ENCODE measurements around the gene FBXW7.

FBXW7 gene

DNA sequence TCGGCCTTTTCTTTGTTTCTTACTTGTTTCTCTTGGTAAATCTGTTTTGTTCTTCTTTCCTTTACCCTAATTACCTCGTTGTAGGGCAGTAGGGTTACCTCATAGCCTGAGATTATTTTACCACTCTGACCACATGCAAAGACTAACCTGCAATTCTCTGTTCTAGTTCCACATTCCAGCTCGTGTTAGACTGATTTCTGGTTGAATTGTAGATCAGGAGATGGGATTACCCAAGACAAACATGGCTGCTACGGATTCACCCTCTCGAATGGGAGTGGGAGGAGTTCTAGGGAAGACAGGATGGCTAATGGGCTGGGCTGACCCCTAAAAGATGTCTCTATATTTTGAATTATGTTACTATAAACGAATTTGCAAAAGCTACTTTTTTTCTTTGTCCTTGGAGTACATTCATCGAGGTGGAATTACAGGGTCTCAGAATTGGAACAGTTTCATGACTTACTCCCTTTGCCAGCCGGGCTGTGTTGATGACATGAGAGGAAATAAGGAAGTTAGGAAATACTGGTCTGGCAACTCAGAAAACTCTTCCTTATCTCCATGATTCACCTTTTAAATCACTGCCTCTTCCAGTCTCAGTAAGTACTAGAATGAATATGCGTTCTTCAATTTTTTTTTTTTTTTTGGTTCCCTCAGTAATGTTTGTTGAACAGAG lies 36.7 kb upstream of the FBXW7 start:
- peak; percentile 86 for FAIRE-seq

DNA sequence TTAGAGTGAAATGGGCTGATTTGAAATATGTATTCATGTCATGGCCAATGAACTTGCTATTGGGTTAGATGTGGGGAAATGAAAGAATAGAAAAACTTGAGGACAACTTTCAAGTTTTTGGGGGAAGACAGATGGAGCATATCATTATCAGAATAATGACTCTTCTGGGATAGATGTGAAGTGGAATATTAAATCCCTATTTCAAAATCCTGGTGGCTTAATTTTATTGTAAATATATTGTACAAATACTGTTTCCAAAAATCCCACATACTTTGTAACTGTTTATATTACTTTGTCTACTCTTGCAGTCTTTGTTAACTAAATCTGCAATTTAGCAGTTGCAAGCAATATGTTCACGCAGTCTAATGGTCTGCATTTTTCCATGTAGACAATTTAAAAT lies 35.9 kb upstream of the FBXW7 start:
- DNase-seq (ENCODE audit: insufficient read length, low spot score) = no peak
- TF ChIP-seq POLR2AphosphoS5 (IDR thresholded peaks at IDR 0.05; ENCODE audit: low read depth, low read length) (no peak), PAX5 (IDR thresholded peaks at IDR 0.05; ENCODE audit: insufficient read depth, low read length, severe bottlenecking) (no peak), POLR2A (IDR thresholded peaks at IDR 0.05; ENCODE audit: low read depth, low read length) (no peak), POU2F2 (IDR thresholded peaks at IDR 0.05; ENCODE audit: low read depth, low read length) (no peak), TAF1 (IDR thresholded peaks at IDR 0.05; ENCODE audit: low read depth, low read length) (no peak), SPI1 (IDR thresholded peaks at IDR 0.05; ENCODE audit: low read depth, low read length) (no peak)
- no peak for FAIRE-seq

More for the DNA sequence above, 36.7 kb upstream of the FBXW7 start:
- no peak for TF ChIP-seq POLR2A (IDR thresholded peaks at IDR 0.05; ENCODE audit: low read depth, low read length)
- no peak for TF ChIP-seq POLR2AphosphoS5 (IDR thresholded peaks at IDR 0.05; ENCODE audit: low read depth, low read length)
- no peak for DNase-seq (ENCODE audit: insufficient read length, low spot score)

DNA sequence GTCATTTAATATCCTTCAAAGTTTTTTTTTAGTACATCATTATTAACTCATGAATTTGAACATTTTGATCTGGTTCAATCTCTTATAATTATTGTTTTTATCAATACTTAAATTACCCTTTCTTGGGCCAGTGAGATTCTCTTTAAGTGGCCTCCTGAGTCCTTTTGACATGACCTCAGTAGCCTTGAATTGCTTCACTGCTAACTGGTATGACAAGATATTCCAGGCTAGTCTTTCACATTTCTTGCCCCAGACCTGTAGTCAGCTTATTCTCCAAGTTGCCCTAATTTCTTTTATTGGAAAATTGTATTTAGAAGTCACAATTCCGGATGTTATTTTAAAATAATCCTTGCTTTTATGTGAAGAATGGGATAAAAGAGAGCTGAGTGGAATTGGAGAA lies 35.4 kb upstream of the FBXW7 start:
- no peak for DNase-seq (ENCODE audit: insufficient read length, low spot score)
- TF ChIP-seq POLR2A (IDR thresholded peaks at IDR 0.05; ENCODE audit: low read depth, low read length) = no peak
- no peak for TF ChIP-seq PAX5 (IDR thresholded peaks at IDR 0.05; ENCODE audit: insufficient read depth, low read length, severe bottlenecking)
- no peak for TF ChIP-seq SPI1 (IDR thresholded peaks at IDR 0.05; ENCODE audit: low read depth, low read length)
- no peak for TF ChIP-seq POU2F2 (IDR thresholded peaks at IDR 0.05; ENCODE audit: low read depth, low read length)
- TF ChIP-seq TAF1 (IDR thresholded peaks at IDR 0.05; ENCODE audit: low read depth, low read length) = no peak
- no peak for TF ChIP-seq POLR2AphosphoS5 (IDR thresholded peaks at IDR 0.05; ENCODE audit: low read depth, low read length)
- no peak for FAIRE-seq

DNA sequence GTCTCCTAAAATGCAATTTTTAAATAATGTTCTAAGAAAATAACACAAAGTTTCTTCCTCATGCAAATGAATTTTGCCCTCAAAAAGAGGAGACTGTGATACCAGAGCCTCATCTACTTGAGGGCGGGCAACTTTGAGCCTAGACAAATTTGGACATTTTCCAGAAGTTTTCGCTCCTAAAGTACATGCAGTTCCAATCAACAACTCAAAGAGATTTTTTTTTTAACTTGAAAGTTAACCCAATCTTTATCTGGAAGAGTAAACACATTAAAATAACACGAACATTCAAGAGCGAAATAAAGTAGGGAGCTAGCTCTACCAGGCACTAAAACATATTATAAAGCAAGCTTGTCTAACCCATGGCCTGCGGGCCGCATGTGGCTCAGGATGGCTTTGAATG lies 29.4 kb upstream of the FBXW7 start:
- DNase-seq (ENCODE audit: insufficient read length, low spot score) = no peak
- FAIRE-seq = no peak

DNA sequence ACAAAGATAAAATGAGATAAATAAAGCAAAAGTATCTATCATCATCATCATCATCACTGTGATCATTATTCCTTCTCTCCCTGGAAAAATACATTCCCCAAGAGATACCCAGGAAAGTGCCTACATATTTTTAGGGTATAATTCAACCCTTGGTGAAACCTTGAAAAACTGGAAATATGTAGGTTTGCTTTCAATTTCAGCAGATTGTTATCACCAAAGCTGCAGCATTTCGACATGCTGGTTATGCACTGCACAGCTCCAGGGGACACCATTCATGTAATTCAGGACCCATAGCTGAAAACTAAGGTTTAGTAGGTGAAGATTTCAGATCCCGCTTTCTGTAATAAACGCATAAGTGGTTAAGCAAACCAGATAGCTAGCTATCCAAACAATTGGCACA lies 28.4 kb upstream of the FBXW7 start:
- DNase-seq (ENCODE audit: insufficient read length, low spot score) (no peak), FAIRE-seq (peak; percentile 54)
- TF ChIP-seq TAF1 (IDR thresholded peaks at IDR 0.05; ENCODE audit: low read depth, low read length) = no peak
- TF ChIP-seq POU2F2 (IDR thresholded peaks at IDR 0.05; ENCODE audit: low read depth, low read length) = no peak
- TF ChIP-seq POLR2AphosphoS5 (IDR thresholded peaks at IDR 0.05; ENCODE audit: low read depth, low read length) = no peak
- no peak for TF ChIP-seq POLR2A (IDR thresholded peaks at IDR 0.05; ENCODE audit: low read depth, low read length)
- no peak for TF ChIP-seq PAX5 (IDR thresholded peaks at IDR 0.05; ENCODE audit: insufficient read depth, low read length, severe bottlenecking)
- no peak for TF ChIP-seq SPI1 (IDR thresholded peaks at IDR 0.05; ENCODE audit: low read depth, low read length)

More for the DNA sequence above, 29.4 kb upstream of the FBXW7 start:
- TF ChIP-seq SPI1 (IDR thresholded peaks at IDR 0.05; ENCODE audit: low read depth, low read length) (no peak), PAX5 (IDR thresholded peaks at IDR 0.05; ENCODE audit: insufficient read depth, low read length, severe bottlenecking) (no peak), POU2F2 (IDR thresholded peaks at IDR 0.05; ENCODE audit: low read depth, low read length) (no peak), POLR2A (IDR thresholded peaks at IDR 0.05; ENCODE audit: low read depth, low read length) (no peak), TAF1 (IDR thresholded peaks at IDR 0.05; ENCODE audit: low read depth, low read length) (no peak), POLR2AphosphoS5 (IDR thresholded peaks at IDR 0.05; ENCODE audit: low read depth, low read length) (no peak)

DNA sequence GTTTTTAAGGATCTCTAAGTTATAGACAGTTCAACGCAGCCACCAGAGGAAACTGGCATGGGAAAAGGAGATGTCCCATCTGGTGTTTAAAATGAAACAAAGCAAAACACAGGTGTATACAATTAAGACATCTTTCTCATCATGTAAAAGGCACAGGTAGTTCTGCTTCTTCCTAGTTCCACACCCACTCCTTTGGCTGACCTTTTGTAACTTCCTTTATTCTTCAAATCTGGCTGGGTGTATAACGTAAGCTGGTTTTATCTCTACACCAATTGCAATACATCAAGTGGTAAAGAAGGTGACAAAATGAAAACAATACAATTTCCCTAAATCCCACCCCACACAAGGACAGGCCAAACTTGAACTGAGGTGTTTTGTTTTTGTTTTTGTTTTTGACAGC lies 27.3 kb upstream of the FBXW7 start:
- peak; percentile 78 for FAIRE-seq
- DNase-seq (ENCODE audit: insufficient read length, low spot score) = no peak
- TF ChIP-seq POLR2AphosphoS5 (IDR thresholded peaks at IDR 0.05; ENCODE audit: low read depth, low read length) (no peak), POLR2A (IDR thresholded peaks at IDR 0.05; ENCODE audit: low read depth, low read length) (no peak), POU2F2 (IDR thresholded peaks at IDR 0.05; ENCODE audit: low read depth, low read length) (no peak), PAX5 (IDR thresholded peaks at IDR 0.05; ENCODE audit: insufficient read depth, low read length, severe bottlenecking) (no peak), SPI1 (IDR thresholded peaks at IDR 0.05; ENCODE audit: low read depth, low read length) (no peak), TAF1 (IDR thresholded peaks at IDR 0.05; ENCODE audit: low read depth, low read length) (no peak)

DNA sequence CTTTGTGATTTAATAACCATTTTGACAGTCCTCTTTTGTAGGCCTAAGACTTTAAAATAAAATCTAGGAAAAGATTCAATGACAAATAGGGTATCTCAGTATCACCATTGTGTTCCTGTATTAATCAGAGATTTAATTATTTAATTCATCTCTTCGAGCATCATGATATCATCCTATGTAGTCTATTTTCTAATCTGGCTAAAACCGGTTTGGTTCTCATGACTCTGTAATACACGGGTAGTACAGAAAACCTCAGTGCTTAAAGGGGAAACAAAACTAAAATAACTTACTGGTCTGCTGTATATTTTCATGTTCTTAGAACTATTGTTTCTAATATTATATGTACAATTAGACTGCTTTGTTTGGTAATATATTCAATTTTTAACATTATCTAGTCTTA lies 23.7 kb upstream of the FBXW7 start:
- FAIRE-seq (peak; percentile 72), DNase-seq (ENCODE audit: insufficient read length, low spot score) (no peak)
- no peak for TF ChIP-seq POLR2AphosphoS5 (IDR thresholded peaks at IDR 0.05; ENCODE audit: low read depth, low read length)
- TF ChIP-seq SPI1 (IDR thresholded peaks at IDR 0.05; ENCODE audit: low read depth, low read length) = no peak
- no peak for TF ChIP-seq POU2F2 (IDR thresholded peaks at IDR 0.05; ENCODE audit: low read depth, low read length)
- no peak for TF ChIP-seq PAX5 (IDR thresholded peaks at IDR 0.05; ENCODE audit: insufficient read depth, low read length, severe bottlenecking)
- TF ChIP-seq POLR2A (IDR thresholded peaks at IDR 0.05; ENCODE audit: low read depth, low read length) = no peak
- no peak for TF ChIP-seq TAF1 (IDR thresholded peaks at IDR 0.05; ENCODE audit: low read depth, low read length)

DNA sequence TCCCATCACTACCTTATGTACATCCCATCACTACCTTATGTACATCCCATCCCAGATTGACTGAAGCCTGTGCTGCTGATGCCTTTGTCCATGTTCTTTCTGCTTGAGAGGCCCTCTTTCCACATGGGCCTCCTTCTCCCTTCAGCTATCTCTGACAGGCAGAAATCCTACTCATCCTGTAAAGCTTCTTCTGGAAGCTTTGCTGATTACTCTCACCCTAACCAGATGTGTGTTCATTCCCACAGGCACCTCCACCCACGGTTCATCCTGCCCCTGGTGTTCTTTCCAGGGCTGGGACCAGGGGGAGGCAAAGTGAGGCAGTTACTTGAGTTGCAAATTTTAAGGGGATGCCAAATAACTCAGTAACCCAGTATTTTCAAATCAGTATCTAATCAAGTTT lies 22.5 kb upstream of the FBXW7 start:
- TF ChIP-seq SPI1 (IDR thresholded peaks at IDR 0.05; ENCODE audit: low read depth, low read length) = no peak
- no peak for TF ChIP-seq PAX5 (IDR thresholded peaks at IDR 0.05; ENCODE audit: insufficient read depth, low read length, severe bottlenecking)
- no peak for TF ChIP-seq TAF1 (IDR thresholded peaks at IDR 0.05; ENCODE audit: low read depth, low read length)
- TF ChIP-seq POU2F2 (IDR thresholded peaks at IDR 0.05; ENCODE audit: low read depth, low read length) = no peak
- no peak for TF ChIP-seq POLR2A (IDR thresholded peaks at IDR 0.05; ENCODE audit: low read depth, low read length)
- TF ChIP-seq POLR2AphosphoS5 (IDR thresholded peaks at IDR 0.05; ENCODE audit: low read depth, low read length) = no peak
- no peak for DNase-seq (ENCODE audit: insufficient read length, low spot score)
- peak; percentile 52 for FAIRE-seq

DNA sequence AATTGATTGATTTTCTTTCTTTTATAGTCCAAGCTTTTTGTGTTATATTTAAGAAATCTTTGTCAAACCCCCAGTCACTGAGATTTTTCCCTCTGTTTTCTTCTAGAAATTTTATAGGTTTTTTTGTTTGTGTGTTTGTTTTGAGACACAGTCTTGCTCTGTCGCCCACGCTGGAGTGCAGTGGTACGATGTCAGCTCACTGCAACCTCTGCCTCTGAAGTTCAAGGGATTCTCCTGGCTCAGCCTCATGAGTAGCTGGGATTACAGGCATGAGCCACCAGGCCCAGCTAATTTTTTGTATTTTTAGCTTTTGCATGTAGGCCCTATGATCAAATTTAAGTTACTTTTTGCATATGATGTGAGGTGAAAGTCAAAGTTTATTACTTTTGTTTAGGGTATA lies 20.9 kb upstream of the FBXW7 start:
- DNase-seq (ENCODE audit: insufficient read length, low spot score) (no peak), FAIRE-seq (no peak)
- TF ChIP-seq TAF1 (IDR thresholded peaks at IDR 0.05; ENCODE audit: low read depth, low read length) (no peak), POLR2A (IDR thresholded peaks at IDR 0.05; ENCODE audit: low read depth, low read length) (no peak), POLR2AphosphoS5 (IDR thresholded peaks at IDR 0.05; ENCODE audit: low read depth, low read length) (no peak), POU2F2 (IDR thresholded peaks at IDR 0.05; ENCODE audit: low read depth, low read length) (no peak), SPI1 (IDR thresholded peaks at IDR 0.05; ENCODE audit: low read depth, low read length) (no peak), PAX5 (IDR thresholded peaks at IDR 0.05; ENCODE audit: insufficient read depth, low read length, severe bottlenecking) (no peak)

DNA sequence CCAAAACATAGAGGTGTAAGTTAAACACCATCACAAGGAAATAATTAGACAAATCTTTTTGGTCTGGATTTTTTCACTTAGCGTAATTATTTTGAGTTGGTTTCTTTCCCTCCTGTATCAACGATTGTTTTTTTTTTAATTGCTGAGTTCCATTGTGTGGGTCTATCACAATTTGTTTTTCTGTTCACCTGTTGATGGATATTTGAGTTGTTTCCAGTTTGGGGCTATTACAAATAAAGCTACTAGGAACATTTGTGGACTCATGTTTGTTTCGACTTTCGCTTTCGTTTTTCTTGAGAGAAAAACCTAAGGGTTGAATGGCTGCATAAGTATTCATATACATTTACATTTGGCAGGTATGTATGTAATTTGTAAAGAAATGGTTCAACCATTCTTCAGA lies 20.4 kb upstream of the FBXW7 start:
- FAIRE-seq (peak; percentile 9), DNase-seq (ENCODE audit: insufficient read length, low spot score) (no peak)
- TF ChIP-seq SPI1 (IDR thresholded peaks at IDR 0.05; ENCODE audit: low read depth, low read length) (no peak), POLR2AphosphoS5 (IDR thresholded peaks at IDR 0.05; ENCODE audit: low read depth, low read length) (no peak), POLR2A (IDR thresholded peaks at IDR 0.05; ENCODE audit: low read depth, low read length) (no peak), PAX5 (IDR thresholded peaks at IDR 0.05; ENCODE audit: insufficient read depth, low read length, severe bottlenecking) (no peak), POU2F2 (IDR thresholded peaks at IDR 0.05; ENCODE audit: low read depth, low read length) (no peak), TAF1 (IDR thresholded peaks at IDR 0.05; ENCODE audit: low read depth, low read length) (no peak)

Measured in GM12891 (cell line).